HL-60 (cell line): ENCODE measurements around the gene USP44.

Source experiments
- TF ChIP-seq, protein P1 (sequence below): IDR thresholded peaks from one replicate; pipeline ENCODE4 v1.5.1; 2011; ENCODE audit warnings: low read length, control low read depth, inconsistent platforms; ENCODE audit not compliant: insufficient read depth
- TF ChIP-seq, protein P2 (sequence below): IDR thresholded peaks from 2 replicates; pipeline ENCODE4 v1.6.1; 2012; ENCODE audit warnings: low read depth; ENCODE audit not compliant: insufficient replicate concordance

DNA sequence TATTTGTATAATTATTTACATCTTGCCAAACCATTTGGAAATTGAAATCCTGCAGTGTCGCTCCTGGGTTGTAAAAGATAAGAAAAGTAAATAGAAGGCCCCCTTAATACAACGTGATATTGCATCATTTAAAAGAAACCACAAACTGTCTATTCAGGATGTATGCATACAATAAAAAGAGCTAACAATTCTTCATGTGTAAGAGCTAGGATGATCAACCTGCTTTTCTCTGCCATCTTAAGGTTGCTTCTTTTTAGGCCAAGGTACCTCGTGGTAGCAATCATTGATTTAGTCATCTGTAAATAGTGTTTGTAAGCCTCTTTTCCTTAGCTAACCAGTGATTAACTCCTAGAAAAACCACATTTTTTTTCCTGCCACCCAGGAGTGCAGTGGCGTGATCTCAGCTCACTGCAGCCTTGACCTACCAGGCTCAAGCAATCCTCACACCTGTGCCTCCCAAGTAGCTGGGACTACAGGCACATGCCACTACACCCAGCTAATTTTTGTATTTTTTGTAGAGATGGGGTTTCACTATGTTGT, 3.3 kb upstream of the USP44 start:
- TF ChIP-seq, protein P1, sequence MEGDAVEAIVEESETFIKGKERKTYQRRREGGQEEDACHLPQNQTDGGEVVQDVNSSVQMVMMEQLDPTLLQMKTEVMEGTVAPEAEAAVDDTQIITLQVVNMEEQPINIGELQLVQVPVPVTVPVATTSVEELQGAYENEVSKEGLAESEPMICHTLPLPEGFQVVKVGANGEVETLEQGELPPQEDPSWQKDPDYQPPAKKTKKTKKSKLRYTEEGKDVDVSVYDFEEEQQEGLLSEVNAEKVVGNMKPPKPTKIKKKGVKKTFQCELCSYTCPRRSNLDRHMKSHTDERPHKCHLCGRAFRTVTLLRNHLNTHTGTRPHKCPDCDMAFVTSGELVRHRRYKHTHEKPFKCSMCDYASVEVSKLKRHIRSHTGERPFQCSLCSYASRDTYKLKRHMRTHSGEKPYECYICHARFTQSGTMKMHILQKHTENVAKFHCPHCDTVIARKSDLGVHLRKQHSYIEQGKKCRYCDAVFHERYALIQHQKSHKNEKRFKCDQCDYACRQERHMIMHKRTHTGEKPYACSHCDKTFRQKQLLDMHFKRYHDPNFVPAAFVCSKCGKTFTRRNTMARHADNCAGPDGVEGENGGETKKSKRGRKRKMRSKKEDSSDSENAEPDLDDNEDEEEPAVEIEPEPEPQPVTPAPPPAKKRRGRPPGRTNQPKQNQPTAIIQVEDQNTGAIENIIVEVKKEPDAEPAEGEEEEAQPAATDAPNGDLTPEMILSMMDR: no peak
- TF ChIP-seq, protein P2, sequence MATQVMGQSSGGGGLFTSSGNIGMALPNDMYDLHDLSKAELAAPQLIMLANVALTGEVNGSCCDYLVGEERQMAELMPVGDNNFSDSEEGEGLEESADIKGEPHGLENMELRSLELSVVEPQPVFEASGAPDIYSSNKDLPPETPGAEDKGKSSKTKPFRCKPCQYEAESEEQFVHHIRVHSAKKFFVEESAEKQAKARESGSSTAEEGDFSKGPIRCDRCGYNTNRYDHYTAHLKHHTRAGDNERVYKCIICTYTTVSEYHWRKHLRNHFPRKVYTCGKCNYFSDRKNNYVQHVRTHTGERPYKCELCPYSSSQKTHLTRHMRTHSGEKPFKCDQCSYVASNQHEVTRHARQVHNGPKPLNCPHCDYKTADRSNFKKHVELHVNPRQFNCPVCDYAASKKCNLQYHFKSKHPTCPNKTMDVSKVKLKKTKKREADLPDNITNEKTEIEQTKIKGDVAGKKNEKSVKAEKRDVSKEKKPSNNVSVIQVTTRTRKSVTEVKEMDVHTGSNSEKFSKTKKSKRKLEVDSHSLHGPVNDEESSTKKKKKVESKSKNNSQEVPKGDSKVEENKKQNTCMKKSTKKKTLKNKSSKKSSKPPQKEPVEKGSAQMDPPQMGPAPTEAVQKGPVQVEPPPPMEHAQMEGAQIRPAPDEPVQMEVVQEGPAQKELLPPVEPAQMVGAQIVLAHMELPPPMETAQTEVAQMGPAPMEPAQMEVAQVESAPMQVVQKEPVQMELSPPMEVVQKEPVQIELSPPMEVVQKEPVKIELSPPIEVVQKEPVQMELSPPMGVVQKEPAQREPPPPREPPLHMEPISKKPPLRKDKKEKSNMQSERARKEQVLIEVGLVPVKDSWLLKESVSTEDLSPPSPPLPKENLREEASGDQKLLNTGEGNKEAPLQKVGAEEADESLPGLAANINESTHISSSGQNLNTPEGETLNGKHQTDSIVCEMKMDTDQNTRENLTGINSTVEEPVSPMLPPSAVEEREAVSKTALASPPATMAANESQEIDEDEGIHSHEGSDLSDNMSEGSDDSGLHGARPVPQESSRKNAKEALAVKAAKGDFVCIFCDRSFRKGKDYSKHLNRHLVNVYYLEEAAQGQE: no peak
